HG02973 (cell line): ENCODE data around the gene ZKSCAN1.

ENCODE experiments used
- ATAC-seq: cut with Tn5 transposase; IDR thresholded peaks from one replicate; pipeline ENCODE4 v1.9.1; 2021; ENCODE audit warnings: moderate library complexity; ENCODE audit not compliant: unreplicated experiment

Gene ZKSCAN1

DNA sequence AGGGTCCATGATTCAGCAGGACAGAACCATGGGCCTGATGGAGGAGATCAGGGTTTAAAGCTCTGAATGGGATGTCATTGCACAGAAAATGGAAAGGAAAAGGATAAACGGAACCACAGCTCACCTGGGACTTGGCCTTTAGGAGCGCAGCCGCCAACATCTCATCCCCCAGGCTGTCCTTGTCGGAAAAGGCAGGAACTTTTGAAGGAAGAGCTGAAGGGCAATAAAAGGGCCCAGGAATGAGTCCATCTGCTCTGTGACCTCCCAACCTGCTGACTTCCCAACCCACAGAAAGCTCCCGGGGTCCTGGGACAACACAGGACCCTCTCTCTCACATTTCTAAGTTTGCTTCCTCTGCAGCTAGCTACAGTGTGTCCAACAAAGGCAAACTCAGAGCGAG is 60.0 kb downstream of the ZKSCAN1 start:
- ATAC-seq, result no peak

DNA sequence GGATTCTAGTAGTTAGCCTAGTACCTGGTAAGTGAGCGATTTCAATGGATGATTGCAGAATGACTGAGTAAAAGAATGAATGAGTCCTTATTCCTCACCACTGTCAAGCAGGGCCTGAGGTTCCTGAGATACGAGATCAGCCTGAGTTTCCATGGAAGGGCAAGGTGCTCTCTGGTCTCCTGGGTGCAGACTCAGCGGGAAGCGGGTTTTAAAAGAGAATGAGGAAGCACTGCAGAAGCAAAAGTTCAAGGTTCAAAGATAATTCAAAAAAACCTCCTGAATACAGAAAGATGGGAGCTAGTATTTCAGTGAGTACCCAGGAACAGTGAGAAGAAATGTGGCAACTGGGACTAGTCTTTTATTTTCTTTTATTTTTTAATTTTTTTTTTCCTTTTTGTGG is 61.8 kb downstream of the ZKSCAN1 start:
- no peak for ATAC-seq

DNA sequence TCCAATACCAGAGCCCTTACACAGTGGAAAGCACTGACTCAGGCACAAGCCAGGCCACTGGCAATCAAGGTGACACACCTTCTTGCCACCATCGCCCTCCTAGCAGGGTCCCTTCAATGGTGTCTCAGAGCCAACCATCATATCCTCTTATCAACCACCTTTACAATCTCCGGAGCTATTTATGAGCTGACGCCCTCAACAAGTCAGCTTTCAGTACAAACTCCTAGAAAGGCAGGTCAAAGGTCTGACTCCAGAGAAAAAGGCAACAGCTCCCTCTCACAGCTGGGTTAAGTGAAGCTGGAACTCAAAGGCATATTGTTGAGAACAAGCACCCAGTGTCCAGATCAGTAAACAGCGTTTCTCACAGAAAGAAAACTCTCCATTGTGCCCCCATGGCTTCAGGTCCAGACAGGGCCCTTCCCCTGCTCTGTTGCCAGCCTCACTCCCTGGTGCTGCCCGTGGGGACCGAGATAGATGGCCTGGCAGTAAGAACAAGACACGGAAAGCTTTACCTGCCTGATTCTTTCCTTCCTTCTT is 63.7 kb downstream of the ZKSCAN1 start:
- ATAC-seq, result no peak

DNA sequence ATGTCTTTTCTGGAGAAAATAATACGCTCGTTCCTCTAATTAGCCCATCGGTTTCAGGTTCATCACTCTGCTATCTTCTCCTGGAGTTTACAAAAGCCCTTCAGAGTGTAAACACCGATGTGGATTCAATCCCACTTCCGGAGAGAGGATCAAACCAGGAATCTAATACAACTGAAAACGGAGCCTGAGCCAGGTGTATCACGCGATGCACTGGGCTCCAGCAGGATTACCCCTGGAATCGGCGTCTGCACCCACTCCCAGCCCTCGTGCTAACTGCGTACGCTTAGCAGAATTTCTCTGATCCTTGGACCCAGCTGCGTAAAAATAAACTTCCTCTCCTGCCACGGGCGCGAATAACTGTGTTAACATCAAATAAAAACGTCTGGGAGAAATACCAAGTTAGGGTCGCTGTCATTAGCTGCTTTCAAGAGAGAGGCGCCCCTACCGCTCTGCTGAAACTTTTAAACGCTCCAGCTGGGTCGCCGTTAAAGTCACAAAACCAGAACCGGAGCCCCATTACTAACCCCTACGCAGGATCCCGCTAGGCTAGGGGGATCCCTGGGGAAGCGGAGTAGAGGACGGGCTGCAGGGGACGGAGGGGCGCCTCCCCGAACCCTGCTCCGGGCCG is 65.6 kb downstream of the ZKSCAN1 start:
- no peak for ATAC-seq

DNA sequence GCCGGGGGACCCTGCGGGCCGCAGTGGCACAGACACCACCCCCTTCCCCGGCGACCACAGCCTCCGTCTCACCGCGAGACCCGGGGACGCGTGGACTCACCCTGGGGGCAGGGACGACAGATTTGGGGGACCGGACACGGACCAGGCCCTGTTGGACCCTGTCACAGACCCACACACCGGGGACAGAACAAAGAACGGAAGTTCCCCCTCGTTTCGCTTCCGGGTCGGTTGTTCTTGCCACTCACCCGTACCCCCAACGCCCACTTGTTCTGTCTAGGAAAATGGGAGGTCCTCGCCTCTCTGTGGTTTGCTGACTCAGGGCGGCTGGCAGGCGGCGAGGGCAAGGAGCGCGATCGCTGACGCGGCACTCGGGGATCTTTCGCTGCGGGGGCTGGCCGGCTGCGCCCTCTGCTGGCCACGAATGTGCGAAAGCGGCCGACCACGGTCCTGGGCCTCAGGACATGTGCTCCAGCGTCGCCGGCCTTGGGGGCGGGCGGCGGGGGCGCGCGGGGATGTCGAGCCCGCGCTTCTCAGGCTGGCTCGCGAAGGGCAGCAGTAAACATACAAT is 66.2 kb downstream of the ZKSCAN1 start, which contains the start of gene ZNF3:
ZNF3 (minus strand) TSS at position 189 of the 568 bp plus-strand sequence. CDS start 4,366 bp downstream, outside the sequence.
- peak; percentile 70 for ATAC-seq

DNA sequence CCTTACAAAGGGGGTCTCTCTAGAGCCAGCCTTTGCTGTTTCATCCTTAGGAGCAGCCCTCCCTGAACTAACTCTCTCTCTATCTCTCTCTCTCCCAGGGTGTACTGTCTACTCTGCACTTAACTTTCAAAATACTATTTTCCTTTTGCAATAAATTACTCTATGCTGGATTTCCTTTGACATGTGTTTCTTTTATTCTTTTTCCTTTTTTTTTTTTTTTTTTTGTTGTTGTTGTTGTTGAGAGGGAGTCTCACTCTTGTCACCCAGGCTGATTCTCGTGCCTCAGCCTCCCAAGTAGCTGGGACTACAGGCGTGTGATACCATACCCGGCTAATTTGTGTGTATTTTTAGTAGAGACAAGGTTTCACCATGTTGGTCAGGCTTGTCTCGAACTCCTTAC is 67.6 kb downstream of the ZKSCAN1 start:
- ATAC-seq, result no peak

DNA sequence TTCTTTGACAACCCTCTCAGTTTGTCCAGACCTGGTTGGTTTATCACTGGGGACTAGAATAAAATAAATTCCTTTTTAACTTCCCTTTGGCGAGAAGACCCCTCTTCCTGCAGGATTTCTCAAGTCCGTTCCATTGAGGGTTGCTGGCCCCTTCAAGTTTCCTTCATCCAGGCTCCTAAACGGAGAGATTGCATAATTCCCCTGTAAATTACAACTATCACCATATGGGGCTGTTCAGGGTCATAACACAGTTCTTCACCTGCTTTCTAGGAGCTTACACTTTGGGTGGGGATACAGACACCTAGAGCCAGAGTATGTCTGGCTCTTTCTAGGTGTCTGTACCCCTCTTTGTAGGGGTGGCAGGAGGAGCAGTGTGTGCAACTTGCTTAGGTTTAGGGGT is 70.1 kb downstream of the ZKSCAN1 start:
- ATAC-seq, result no peak

DNA sequence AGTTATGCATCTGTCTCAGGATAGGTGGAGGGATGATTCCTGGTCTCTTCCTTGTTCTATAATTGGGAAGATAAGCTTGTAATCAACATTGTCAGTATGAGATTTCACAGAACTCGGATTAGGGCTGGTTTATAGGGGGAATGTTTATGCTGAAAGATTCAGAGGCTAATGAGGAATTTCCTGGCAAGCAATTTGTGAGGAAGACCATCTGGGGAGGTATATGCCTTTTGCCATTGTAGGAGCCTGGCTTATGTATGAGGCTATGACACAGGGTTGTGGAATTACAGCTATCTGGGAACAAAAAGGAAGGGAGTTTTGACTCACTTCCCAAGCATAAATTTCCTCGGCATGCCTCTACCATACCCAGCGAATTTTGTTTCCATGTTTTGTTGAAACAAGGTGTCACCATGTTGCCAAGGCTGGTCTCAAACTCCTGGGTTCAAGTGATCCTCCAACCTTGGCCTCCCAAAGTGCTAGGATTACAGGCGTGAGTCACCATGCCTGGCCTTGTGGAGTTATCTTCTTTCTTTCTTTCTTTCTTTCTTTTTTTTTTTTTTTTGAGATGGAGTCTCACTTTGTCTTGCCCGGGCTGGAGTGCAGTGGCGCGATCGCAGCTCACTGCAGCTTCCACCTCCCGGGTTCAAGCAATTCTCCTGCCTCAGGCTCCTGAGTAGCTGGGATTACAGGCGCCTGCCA is 71.8 kb downstream of the ZKSCAN1 start:
- no peak for ATAC-seq

DNA sequence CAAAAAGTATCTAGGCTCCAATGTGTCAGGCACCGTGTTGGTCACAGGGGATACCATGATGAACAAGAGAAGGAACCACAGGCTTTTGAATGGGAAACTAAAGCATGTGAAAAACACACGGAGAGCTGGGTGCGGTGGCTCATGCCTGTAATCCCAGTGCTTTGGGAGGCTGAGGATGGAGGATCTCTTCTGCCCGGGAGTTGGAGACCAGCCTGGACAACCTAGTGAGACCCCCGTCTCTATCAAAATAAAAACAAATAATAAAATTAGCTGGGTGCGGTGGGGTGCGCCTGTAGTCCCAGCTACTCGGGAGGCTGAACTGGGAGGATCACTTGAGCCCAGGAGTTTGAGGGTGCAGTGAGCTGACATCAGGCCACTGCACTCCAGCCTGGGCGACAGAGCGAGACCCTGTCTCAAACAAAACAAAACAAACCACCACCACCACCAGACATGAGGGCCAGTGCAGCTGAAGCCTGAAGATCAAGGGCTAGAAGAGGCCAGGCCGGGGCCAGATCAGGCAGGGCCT is 72.8 kb downstream of the ZKSCAN1 start:
- no peak for ATAC-seq

DNA sequence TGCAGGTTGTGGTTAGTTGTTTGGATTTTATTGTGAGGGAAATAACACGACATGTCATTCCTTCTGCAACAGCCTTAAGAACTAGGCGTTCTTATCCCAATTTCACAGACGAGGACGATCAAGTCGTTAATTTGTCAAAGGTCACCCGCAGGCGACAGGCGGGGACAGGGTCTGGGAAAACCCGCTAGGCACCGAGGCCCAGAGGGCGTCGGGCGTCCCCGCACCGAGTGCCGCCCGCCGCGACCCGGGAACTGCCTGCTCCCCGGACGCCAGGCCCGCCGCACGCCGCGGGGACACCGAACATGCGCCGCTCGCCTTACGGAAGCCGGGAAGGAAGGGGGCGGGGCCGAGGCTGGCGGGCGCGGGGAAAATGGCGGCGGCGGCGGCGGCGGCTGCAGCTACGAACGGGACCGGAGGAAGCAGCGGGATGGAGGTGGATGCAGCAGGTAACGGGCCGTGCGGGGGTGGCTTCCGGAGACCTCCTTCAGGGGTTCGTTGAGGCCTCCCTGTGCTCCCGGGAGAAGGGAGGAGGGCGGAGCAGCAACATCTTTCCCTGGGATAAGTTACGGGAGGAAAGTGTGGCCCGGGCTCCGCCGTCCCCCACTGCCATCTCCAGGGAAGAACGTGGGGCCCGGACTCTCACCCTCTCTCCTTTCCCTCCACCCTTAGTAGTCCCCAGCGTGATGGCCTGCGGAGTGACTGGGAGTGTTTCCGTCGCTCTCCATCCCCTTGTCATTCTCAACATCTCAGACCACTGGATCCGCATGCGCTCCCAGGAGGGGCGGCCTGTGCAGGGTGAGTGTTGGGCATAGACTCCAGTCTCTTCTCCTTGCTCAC is 73.4 kb downstream of the ZKSCAN1 start, which contains the start of gene COPS6:
COPS6 (plus strand) TSS at position 349 of the 837 bp plus-strand sequence; CDS start at position 371, 22 bp downstream.
- peak; percentile 47 for ATAC-seq

DNA sequence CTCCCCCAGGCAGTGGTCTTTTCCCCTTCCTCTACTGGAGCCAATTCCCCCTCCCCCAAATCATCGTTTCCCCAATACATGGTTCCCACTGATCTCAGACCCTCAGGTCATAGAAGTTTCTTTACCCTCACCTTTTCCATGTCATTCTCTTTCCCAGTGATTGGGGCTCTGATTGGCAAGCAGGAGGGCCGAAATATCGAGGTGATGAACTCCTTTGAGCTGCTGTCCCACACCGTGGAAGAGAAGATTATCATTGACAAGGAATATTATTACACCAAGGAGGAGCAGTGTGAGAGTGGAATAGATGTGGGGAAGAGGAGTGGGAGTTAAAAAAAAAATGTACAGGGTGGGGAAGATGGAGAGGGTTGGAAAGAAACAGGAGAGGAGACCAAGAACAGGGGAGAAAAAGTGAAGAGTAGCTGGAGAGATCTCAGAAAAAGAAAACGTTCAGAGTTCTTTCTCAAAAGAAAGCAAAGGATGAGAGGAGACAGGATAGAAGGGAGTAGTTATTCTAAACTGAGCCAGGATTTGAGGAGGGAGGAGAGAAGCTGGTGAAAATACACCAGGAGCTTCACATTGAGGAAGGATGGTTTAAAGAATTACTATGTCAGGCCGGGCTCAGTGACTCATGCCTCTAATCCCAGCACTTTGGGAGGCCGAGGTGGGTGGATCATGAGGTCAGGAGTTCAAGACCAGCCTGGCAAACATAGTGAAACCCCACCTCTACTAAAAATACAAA is 74.2 kb downstream of the ZKSCAN1 start:
- ATAC-seq, result no peak

DNA sequence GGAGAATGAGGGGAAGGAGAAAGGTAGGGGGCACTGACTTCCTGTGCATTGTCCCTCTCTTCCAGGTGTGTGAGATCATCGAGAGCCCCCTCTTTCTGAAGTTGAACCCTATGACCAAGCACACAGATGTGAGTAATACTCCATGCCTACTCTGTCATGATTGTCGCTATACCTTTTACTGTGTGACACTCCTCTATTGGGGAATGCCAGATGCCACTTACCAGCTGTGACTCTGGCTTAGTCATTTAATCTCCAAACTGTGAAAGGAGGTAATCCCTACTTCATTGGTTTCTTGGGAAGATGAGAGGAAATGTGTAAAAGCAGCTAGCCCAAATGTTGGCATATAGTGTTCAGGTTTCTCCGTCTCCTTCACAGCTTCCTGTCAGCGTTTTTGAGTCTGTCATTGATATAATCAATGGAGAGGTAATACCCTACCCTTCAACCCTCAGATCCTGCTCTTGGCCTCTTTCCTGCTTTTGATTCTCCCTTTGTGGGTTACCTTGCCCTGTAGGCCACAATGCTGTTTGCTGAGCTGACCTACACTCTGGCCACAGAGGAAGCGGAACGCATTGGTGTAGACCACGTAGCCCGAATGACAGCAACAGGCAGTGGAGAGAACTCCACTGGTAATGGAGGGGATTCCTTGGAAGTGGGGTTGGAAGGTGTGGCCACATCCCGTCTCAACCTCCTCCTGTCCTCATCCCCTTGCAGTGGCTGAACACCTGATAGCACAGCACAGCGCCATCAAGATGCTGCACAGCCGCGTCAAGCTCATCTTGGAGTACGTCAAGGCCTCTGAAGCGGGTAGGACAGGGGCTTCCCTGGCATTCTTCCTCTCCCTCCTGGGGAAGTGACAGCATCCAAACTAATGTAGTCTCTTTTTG is 75.4 kb downstream of the ZKSCAN1 start:
- ATAC-seq, result no peak
